Measurements from ENCODE around the gene ARL14EPL.
"Not testable (repeated sequence)": the region's sequence is repeated elsewhere in the genome, so short reads cannot be mapped to it uniquely, and the experiment has no call there.

GRCh38 chr5:116086309-116086708 is 54.0 kb downstream of the ARL14EPL start:
- not testable (repeated sequence) for TF ChIP-seq CTCF, EZH2phosphoT487, EZH2 (IDR thresholded peaks at IDR 0.05)

Measured in neural progenitor cell (in vitro differentiated cells).